ENCODE results near the gene MAP2K6. TPM values are rescaled to one million over a fixed set of nuclear protein-coding genes. Genes with fewer than 3 reads are reported as not detected.

The MAP2K6 gene
- total and polyA plus RNA-seq, 10 of the 15 experiments (the other 5 are each of a cell fraction or from before 2014, with no cell fraction given): 15.6 to 70.3 (median 22.9) TPM

GRCh38 chr17:69444023-69444422 is 29.5 kb downstream of the MAP2K6 start (continued):
- TF ChIP-seq, protein P1, sequence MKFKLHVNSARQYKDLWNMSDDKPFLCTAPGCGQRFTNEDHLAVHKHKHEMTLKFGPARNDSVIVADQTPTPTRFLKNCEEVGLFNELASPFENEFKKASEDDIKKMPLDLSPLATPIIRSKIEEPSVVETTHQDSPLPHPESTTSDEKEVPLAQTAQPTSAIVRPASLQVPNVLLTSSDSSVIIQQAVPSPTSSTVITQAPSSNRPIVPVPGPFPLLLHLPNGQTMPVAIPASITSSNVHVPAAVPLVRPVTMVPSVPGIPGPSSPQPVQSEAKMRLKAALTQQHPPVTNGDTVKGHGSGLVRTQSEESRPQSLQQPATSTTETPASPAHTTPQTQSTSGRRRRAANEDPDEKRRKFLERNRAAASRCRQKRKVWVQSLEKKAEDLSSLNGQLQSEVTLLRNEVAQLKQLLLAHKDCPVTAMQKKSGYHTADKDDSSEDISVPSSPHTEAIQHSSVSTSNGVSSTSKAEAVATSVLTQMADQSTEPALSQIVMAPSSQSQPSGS (IDR thresholded peaks at IDR 0.05; ENCODE audit: low read length): no peak
- TF ChIP-seq ZNF24 (IDR thresholded peaks at IDR 0.05): no peak
- no peak for TF ChIP-seq ZNF622 (IDR thresholded peaks at IDR 0.05)
- TF ChIP-seq MAX (IDR thresholded peaks at IDR 0.05; ENCODE audit: low read depth, low read length): no peak
- TF ChIP-seq SIX5 (IDR thresholded peaks at IDR 0.05; ENCODE audit: low read depth, low read length, severe bottlenecking): no peak
- TF ChIP-seq SMAD1 (IDR thresholded peaks at IDR 0.05; ENCODE audit: low read depth, partially characterized antibody): no peak

- no peak for FAIRE-seq
- Histone ChIP-seq H3K4me1 (ENCODE audit: control insufficient read depth, insufficient read depth, low read length) (no peaks in the 10 kb centered on the region), H3K79me2 (ENCODE audit: control insufficient read depth, insufficient read depth, low read length) (no peaks in the 10 kb centered on the region), H3K27me3 (replicated peaks in 1 of 2; ENCODE audit: control insufficient read depth in 2 of 2, insufficient read depth in 2 of 2, low read length in 1 of 2) (no peaks in the 10 kb centered on the region), H2AFZ (ENCODE audit: control insufficient read depth, low read depth, low read length) (no peak overlapping the region), H3K36me3 (ENCODE audit: control insufficient read depth in 2 of 2, insufficient read depth in 2 of 2, low read length in 1 of 2) (no peaks in the 10 kb centered on the region), H4K20me1 (ENCODE audit: control insufficient read depth, insufficient read depth) (no peaks in the 10 kb centered on the region), H3K4me2 (ENCODE audit: control insufficient read depth, insufficient read depth) (no peak overlapping the region), H3K4me3 (no peak overlapping the region), H3K9me3 (replicated peaks; ENCODE audit: control insufficient read depth, insufficient read depth, low read length) (peaks cover 2% of the 10 kb centered on the region; the same call in 2 of the 3 replicates), H3K27ac (ENCODE audit: control insufficient read depth, insufficient read depth) (no peak overlapping the region), H3K9ac (ENCODE audit: control insufficient read depth, insufficient read depth, low read length) (no peak overlapping the region)
- SMC1A ChIA-PET (ENCODE audit: uncharacterized antibody, unreplicated experiment): interaction anchor here (1.1 kb wide), 1 partner anchor 80 kb away, joined by 3 read pairs; no protein-coding TSS in a partner anchor
- DNase-seq (ENCODE audit: low read depth, low spot score): no peak
- CTCF ChIA-PET: no interaction called here
- 44% methylated on average over 2 of the region's 2 CpGs for WGBS (ENCODE audit: insufficient coverage, insufficient replicate concordance, low lambda C conversion rate, missing lambda C conversion rate)
- no peak for ATAC-seq
- RAD21 ChIA-PET (ENCODE audit: unreplicated experiment): no interaction called here
- no TSS peak for BruUV-seq (replicated peaks)
- in situ Hi-C loops (cut with MboI) (no loop called here), intact Hi-C loops (cut with micrococcal nuclease; ENCODE audit: unreplicated experiment) (no loop called here)
- POLR2A ChIA-PET: no interaction called here
- no peak for TF ChIP-seq ZNF274 (IDR thresholded peaks at IDR 0.05; ENCODE audit: insufficient read depth, insufficient read length)
- TF ChIP-seq IRF3 (IDR thresholded peaks at IDR 0.05): no peak
- no peak for TF ChIP-seq RB1 (IDR thresholded peaks at IDR 0.05; ENCODE audit: borderline replicate concordance)
- TF ChIP-seq RFX5 (IDR thresholded peaks at IDR 0.05; ENCODE audit: low read depth, low read length): no peak
- TF ChIP-seq IRF5 (IDR thresholded peaks at IDR 0.05; ENCODE audit: borderline replicate concordance): no peak
- no peak for TF ChIP-seq SUZ12 (IDR thresholded peaks at IDR 0.05; ENCODE audit: unreplicated experiment)
- no peak for TF ChIP-seq ESRRA (IDR thresholded peaks at IDR 0.05; ENCODE audit: low read length)
- TF ChIP-seq, protein P2, sequence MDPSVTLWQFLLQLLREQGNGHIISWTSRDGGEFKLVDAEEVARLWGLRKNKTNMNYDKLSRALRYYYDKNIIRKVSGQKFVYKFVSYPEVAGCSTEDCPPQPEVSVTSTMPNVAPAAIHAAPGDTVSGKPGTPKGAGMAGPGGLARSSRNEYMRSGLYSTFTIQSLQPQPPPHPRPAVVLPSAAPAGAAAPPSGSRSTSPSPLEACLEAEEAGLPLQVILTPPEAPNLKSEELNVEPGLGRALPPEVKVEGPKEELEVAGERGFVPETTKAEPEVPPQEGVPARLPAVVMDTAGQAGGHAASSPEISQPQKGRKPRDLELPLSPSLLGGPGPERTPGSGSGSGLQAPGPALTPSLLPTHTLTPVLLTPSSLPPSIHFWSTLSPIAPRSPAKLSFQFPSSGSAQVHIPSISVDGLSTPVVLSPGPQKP (IDR thresholded peaks at IDR 0.05; ENCODE audit: low read depth, low read length): no peak
- no peak for TF ChIP-seq STAT3 (IDR thresholded peaks at IDR 0.05; ENCODE audit: low read depth, low read length)
- no peak for TF ChIP-seq MEF2A (IDR thresholded peaks at IDR 0.05; ENCODE audit: insufficient read depth, low read depth, low read length)
- TF ChIP-seq, protein P3, sequence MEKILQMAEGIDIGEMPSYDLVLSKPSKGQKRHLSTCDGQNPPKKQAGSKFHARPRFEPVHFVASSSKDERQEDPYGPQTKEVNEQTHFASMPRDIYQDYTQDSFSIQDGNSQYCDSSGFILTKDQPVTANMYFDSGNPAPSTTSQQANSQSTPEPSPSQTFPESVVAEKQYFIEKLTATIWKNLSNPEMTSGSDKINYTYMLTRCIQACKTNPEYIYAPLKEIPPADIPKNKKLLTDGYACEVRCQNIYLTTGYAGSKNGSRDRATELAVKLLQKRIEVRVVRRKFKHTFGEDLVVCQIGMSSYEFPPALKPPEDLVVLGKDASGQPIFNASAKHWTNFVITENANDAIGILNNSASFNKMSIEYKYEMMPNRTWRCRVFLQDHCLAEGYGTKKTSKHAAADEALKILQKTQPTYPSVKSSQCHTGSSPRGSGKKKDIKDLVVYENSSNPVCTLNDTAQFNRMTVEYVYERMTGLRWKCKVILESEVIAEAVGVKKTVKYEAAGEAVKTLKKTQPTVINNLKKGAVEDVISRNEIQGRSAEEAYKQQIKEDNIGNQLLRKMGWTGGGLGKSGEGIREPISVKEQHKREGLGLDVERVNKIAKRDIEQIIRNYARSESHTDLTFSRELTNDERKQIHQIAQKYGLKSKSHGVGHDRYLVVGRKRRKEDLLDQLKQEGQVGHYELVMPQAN (conservative IDR thresholded peaks at IDR 0.05): no peak
- TF ChIP-seq CHD1 (IDR thresholded peaks at IDR 0.05; ENCODE audit: low read depth, low read length): no peak
Observed at GRCh38 chr17:69445132-69445531, 30.6 kb downstream of the MAP2K6 start.
